ENCODE data around the gene MAGOHB.

- no peak for TF ChIP-seq POLR2A (IDR thresholded peaks at IDR 0.05)
- TF ChIP-seq CTCF (IDR thresholded peaks at IDR 0.05) = no peak
- TF ChIP-seq EP300 (IDR thresholded peaks at IDR 0.05) = no peak
Observed at GRCh38 chr12:10636611-10637010, 23.2 kb upstream of the MAGOHB start.
